ENCODE results near the gene CACNA1C.
"Not testable (repeated sequence)": the region's sequence is repeated elsewhere in the genome, so short reads cannot be mapped to it uniquely, and the experiment has no call there.

The CACNA1C gene

GRCh38 chr12:2236506-2237294 is 183.9 kb downstream of the CACNA1C start:
- DNase-seq = no peak

GRCh38 chr12:2238111-2238510 is 185.3 kb downstream of the CACNA1C start:
- no peak for DNase-seq

GRCh38 chr12:2239381-2239871 is 186.6 kb downstream of the CACNA1C start:
- no peak for DNase-seq

- DNase-seq = no peak
These were observed 187.6 kb downstream of the CACNA1C start for GRCh38 chr12:2240390-2240789.

- no peak for DNase-seq
These were observed 188.2 kb downstream of the CACNA1C start for GRCh38 chr12:2240984-2241383.

- no peak for DNase-seq
These were observed 189.4 kb downstream of the CACNA1C start for GRCh38 chr12:2242216-2242615.

- no peak for DNase-seq
These were observed 190.0 kb downstream of the CACNA1C start for GRCh38 chr12:2242816-2243215.

- no peak for DNase-seq
These were observed 190.5 kb downstream of the CACNA1C start for GRCh38 chr12:2243275-2243674.

- no peak for DNase-seq
These were observed 191.4 kb downstream of the CACNA1C start for GRCh38 chr12:2244013-2244861.

- DNase-seq = no peak
These were observed 193.6 kb downstream of the CACNA1C start for GRCh38 chr12:2246358-2246757.

GRCh38 chr12:2247120-2247519 is 194.3 kb downstream of the CACNA1C start:
- no peak for DNase-seq

GRCh38 chr12:2247596-2247995 is 194.8 kb downstream of the CACNA1C start:
- no peak for DNase-seq

GRCh38 chr12:2248087-2248900 is 195.5 kb downstream of the CACNA1C start:
- DNase-seq = no peak

GRCh38 chr12:2248901-2249381 is 196.2 kb downstream of the CACNA1C start:
- DNase-seq = no peak

- no peak for DNase-seq
These were observed 198.0 kb downstream of the CACNA1C start for GRCh38 chr12:2250797-2251196.

- DNase-seq = no peak
These were observed 198.9 kb downstream of the CACNA1C start for GRCh38 chr12:2251526-2252209.

GRCh38 chr12:2255311-2255710 is 202.5 kb downstream of the CACNA1C start:
- no peak for DNase-seq

- DNase-seq = not testable (repeated sequence)
These were observed 202.9 kb downstream of the CACNA1C start for GRCh38 chr12:2255731-2256130.

GRCh38 chr12:2256453-2256852 is 203.7 kb downstream of the CACNA1C start:
- no peak for DNase-seq

GRCh38 chr12:2256915-2257314 is 204.1 kb downstream of the CACNA1C start:
- DNase-seq = no peak

GRCh38 chr12:2258025-2258424 is 205.2 kb downstream of the CACNA1C start:
- DNase-seq = no peak

- DNase-seq = no peak
These were observed 206.6 kb downstream of the CACNA1C start for GRCh38 chr12:2259369-2259768.

Measured in NCI-H524 treated with DMSO at 0.1 percent for 48 hours (cell line).